ENCODE data around the gene NCDN.

NCDN gene

DNA sequence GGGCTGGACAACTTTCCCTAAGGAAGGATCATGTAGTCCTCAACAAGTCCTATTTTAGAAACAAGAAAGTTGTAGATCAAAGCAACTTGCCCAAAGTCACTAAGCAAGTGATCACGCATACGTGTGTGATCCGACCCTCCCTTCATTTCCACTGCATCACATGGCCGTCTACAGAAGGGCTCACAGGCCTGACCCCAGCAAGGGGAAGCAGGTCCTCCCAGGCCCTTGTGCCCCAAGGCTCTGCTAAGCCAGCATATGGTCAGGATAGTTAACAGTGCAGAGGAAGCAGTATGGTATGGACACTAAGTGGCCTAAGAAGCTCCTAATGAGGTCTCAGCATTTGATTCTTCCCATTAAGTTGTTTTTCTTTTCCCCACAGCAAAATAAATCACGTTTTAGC lies 40.3 kb downstream of the NCDN start:
- no peaks in the 10 kb centered on the region; the same call in 1 of the 2 replicates for H3K4me1 ChIP-seq (ENCODE audit: control insufficient read depth, insufficient read depth, low read length)
- H3K27ac ChIP-seq (ENCODE audit: low read depth, low read length): no peak overlapping the region
- H3K27me3 ChIP-seq (ENCODE audit: control insufficient read depth, insufficient read depth, low read length): no peaks in the 10 kb centered on the region
- H3K9ac ChIP-seq (ENCODE audit: low read length): no peak overlapping the region
- H3K36me3 ChIP-seq (ENCODE audit: control insufficient read depth, insufficient read depth, low read length): peaks cover 33% of the 10 kb centered on the region
- H3K4me3 ChIP-seq (ENCODE audit: low read depth, low read length): no peak overlapping the region
- no peaks in the 10 kb centered on the region for H3K9me3 ChIP-seq (ENCODE audit: control insufficient read depth, insufficient read depth, low read depth, low read length)

DNA sequence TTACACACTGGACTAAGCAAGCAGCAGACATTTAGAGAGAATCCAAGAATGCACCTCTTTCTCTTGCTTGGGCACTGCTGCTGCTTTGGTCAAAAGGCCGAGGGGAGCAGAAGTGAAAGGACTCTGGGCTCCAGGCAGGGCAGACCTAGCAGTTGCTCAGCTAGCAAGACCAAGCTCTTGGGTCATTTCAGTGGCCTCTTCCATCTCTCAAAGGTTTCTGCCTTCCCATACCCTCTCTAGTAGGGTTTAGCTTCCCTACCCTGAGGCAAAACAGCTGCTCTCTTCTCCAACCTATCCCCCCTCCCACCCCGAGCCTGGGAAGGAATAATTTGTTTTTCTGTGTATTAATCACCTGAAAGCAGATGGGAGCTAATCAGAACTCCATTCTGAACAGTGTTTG lies 41.3 kb downstream of the NCDN start:
- Histone ChIP-seq H3K36me3 (ENCODE audit: control insufficient read depth, insufficient read depth, low read length) (peaks cover 43% of the 10 kb centered on the region), H3K9me3 (ENCODE audit: control insufficient read depth, insufficient read depth, low read depth, low read length) (no peaks in the 10 kb centered on the region), H3K4me1 (ENCODE audit: control insufficient read depth, insufficient read depth, low read length) (no peaks in the 10 kb centered on the region), H3K9ac (ENCODE audit: low read length) (no peak overlapping the region), H3K27ac (ENCODE audit: low read depth, low read length) (no peak overlapping the region), H3K4me3 (ENCODE audit: low read depth, low read length) (no peak overlapping the region), H3K27me3 (ENCODE audit: control insufficient read depth, insufficient read depth, low read length) (no peaks in the 10 kb centered on the region)

- H3K4me3 ChIP-seq (ENCODE audit: low read depth, low read length): no peak overlapping the region
- H3K27ac ChIP-seq (ENCODE audit: low read depth, low read length): no peak overlapping the region
- no peaks in the 10 kb centered on the region for H3K4me1 ChIP-seq (ENCODE audit: control insufficient read depth, insufficient read depth, low read length)
- no peak overlapping the region for H3K9ac ChIP-seq (ENCODE audit: low read length)
- no peaks in the 10 kb centered on the region for H3K27me3 ChIP-seq (ENCODE audit: control insufficient read depth, insufficient read depth, low read length)
- peaks cover 48% of the 10 kb centered on the region for H3K36me3 ChIP-seq (ENCODE audit: control insufficient read depth, insufficient read depth, low read length)
- no peaks in the 10 kb centered on the region for H3K9me3 ChIP-seq (ENCODE audit: control insufficient read depth, insufficient read depth, low read depth, low read length)
These were observed 41.8 kb downstream of the NCDN start for GRCh38 chr1:35599411-35599810.

DNA sequence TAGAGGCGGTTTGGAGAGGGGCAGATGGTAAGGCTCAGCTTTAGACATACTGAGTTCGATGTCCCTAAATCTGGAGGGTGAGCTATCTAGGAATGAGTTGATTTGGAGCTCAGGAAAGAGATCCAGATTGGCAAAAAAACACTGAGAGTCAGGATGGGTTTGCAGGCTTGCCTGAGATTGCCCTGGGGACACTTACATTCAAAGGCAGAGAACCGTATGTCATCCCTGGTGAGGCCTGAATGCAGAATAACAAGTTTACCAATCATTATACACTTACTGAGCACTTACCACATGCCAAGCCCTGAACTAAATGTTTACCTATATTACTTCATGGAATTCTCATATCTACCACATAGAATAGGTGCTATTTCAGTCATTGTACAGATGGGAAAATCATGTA lies 43.0 kb downstream of the NCDN start:
- Histone ChIP-seq H3K27me3 (ENCODE audit: control insufficient read depth, insufficient read depth, low read length) (no peaks in the 10 kb centered on the region), H3K9ac (ENCODE audit: low read length) (no peak overlapping the region), H3K27ac (ENCODE audit: low read depth, low read length) (no peak overlapping the region), H3K9me3 (ENCODE audit: control insufficient read depth, insufficient read depth, low read depth, low read length) (no peaks in the 10 kb centered on the region), H3K36me3 (ENCODE audit: control insufficient read depth, insufficient read depth, low read length) (peaks cover 56% of the 10 kb centered on the region), H3K4me3 (ENCODE audit: low read depth, low read length) (no peak overlapping the region), H3K4me1 (ENCODE audit: control insufficient read depth, insufficient read depth, low read length) (no peaks in the 10 kb centered on the region)

GRCh38 chr1:35603468-35603867 lies 45.9 kb downstream of the NCDN start:
- Histone ChIP-seq H3K9ac (ENCODE audit: low read length) (no peak overlapping the region), H3K27ac (ENCODE audit: low read depth, low read length) (no peak overlapping the region), H3K4me3 (ENCODE audit: low read depth, low read length) (no peak overlapping the region), H3K36me3 (ENCODE audit: control insufficient read depth, insufficient read depth, low read length) (peaks cover 76% of the 10 kb centered on the region), H3K27me3 (ENCODE audit: control insufficient read depth, insufficient read depth, low read length) (no peaks in the 10 kb centered on the region), H3K9me3 (ENCODE audit: control insufficient read depth, insufficient read depth, low read depth, low read length) (no peaks in the 10 kb centered on the region), H3K4me1 (ENCODE audit: control insufficient read depth, insufficient read depth, low read length) (no peaks in the 10 kb centered on the region; the same call in 1 of the 2 replicates)

DNA sequence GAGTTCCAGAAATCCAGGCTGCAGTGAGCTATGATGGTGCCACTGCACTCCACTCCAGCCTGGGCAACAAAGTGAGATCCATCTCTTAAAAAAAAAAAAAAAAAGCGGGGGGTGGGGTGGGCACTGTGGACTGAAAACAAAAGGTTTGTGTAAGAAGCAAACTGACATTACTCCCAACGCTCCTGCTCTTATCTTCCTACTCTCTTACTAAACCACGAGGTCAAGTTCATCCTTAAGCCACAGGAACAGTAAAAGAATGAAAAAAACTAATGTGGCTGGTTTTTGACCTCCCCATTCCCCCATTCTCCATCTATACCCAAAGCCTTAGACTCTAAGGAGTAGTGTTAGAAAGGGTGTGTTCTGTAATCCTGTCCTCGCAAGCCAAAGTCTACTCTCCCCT lies 46.3 kb downstream of the NCDN start:
- H3K4me1 ChIP-seq (ENCODE audit: control insufficient read depth, insufficient read depth, low read length): no peaks in the 10 kb centered on the region; the same call in 1 of the 2 replicates
- no peak overlapping the region for H3K27ac ChIP-seq (ENCODE audit: low read depth, low read length)
- no peak overlapping the region for H3K4me3 ChIP-seq (ENCODE audit: low read depth, low read length)
- no peaks in the 10 kb centered on the region for H3K9me3 ChIP-seq (ENCODE audit: control insufficient read depth, insufficient read depth, low read depth, low read length)
- no peak overlapping the region for H3K9ac ChIP-seq (ENCODE audit: low read length)
- H3K36me3 ChIP-seq (ENCODE audit: control insufficient read depth, insufficient read depth, low read length): peaks cover 81% of the 10 kb centered on the region
- H3K27me3 ChIP-seq (ENCODE audit: control insufficient read depth, insufficient read depth, low read length): no peaks in the 10 kb centered on the region

- H3K4me3 ChIP-seq (ENCODE audit: low read depth, low read length): no peak overlapping the region
- H3K9me3 ChIP-seq (ENCODE audit: control insufficient read depth, insufficient read depth, low read depth, low read length): no peaks in the 10 kb centered on the region
- no peak overlapping the region for H3K9ac ChIP-seq (ENCODE audit: low read length)
- H3K27ac ChIP-seq (ENCODE audit: low read depth, low read length): no peak overlapping the region
- no peaks in the 10 kb centered on the region for H3K27me3 ChIP-seq (ENCODE audit: control insufficient read depth, insufficient read depth, low read length)
- peaks cover 89% of the 10 kb centered on the region for H3K36me3 ChIP-seq (ENCODE audit: control insufficient read depth, insufficient read depth, low read length)
- no peaks in the 10 kb centered on the region; the same call in 1 of the 2 replicates for H3K4me1 ChIP-seq (ENCODE audit: control insufficient read depth, insufficient read depth, low read length)
These were observed 47.7 kb downstream of the NCDN start for GRCh38 chr1:35605071-35605866.

DNA sequence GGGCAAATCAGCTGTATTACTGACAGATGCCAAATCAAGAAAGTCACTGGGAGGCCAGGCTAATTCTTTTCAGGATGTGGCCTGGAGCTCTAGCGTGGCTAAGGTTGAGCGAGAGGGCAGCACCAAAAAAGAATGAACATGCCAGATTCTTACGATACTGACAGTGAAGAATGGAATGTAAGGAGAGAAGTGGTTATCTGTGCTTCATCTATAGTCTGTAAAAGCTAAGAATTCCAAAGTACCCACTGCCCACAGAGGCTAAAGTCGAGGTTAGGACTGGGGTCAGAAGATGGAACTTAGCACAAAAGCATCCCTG lies 48.2 kb downstream of the NCDN start:
- H3K36me3 ChIP-seq (ENCODE audit: control insufficient read depth, insufficient read depth, low read length): peaks cover 89% of the 10 kb centered on the region
- no peak overlapping the region for H3K4me3 ChIP-seq (ENCODE audit: low read depth, low read length)
- H3K27me3 ChIP-seq (ENCODE audit: control insufficient read depth, insufficient read depth, low read length): no peaks in the 10 kb centered on the region
- H3K27ac ChIP-seq (ENCODE audit: low read depth, low read length): no peak overlapping the region
- H3K9ac ChIP-seq (ENCODE audit: low read length): no peak overlapping the region
- H3K4me1 ChIP-seq (ENCODE audit: control insufficient read depth, insufficient read depth, low read length): no peaks in the 10 kb centered on the region; the same call in 1 of the 2 replicates
- no peaks in the 10 kb centered on the region for H3K9me3 ChIP-seq (ENCODE audit: control insufficient read depth, insufficient read depth, low read depth, low read length)

- no peak overlapping the region for H3K9ac ChIP-seq (ENCODE audit: low read length)
- no peak overlapping the region for H3K4me3 ChIP-seq (ENCODE audit: low read depth, low read length)
- no peak overlapping the region for H3K27ac ChIP-seq (ENCODE audit: low read depth, low read length)
- no peaks in the 10 kb centered on the region; the same call in 1 of the 2 replicates for H3K4me1 ChIP-seq (ENCODE audit: control insufficient read depth, insufficient read depth, low read length)
- H3K9me3 ChIP-seq (ENCODE audit: control insufficient read depth, insufficient read depth, low read depth, low read length): no peaks in the 10 kb centered on the region
- peaks cover 90% of the 10 kb centered on the region for H3K36me3 ChIP-seq (ENCODE audit: control insufficient read depth, insufficient read depth, low read length)
- no peaks in the 10 kb centered on the region for H3K27me3 ChIP-seq (ENCODE audit: control insufficient read depth, insufficient read depth, low read length)
These were observed 54.1 kb downstream of the NCDN start for GRCh38 chr1:35611655-35612054.

DNA sequence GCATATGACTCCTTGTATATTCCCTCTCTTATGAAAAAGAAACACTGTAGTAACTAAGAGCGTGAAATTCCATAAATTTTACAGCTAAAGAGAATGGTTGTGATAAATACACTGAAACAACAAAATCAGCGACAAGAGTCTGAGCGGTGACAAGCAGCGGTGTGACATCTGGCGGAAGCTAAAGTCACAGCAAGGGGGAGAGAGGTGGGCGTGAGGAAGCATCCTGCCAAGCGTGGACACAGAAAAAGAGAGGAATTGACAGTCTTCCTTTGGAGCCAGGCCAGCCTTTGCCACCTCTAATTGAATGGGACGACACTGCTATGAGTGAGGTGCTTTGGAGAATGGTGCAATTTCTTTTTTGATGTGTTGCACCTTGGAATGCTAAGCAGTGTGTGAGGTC lies 57.8 kb downstream of the NCDN start:
- H3K4me1 ChIP-seq (ENCODE audit: control insufficient read depth, insufficient read depth, low read length): no peaks in the 10 kb centered on the region; the same call in 1 of the 2 replicates
- no peak overlapping the region for H3K9ac ChIP-seq (ENCODE audit: low read length)
- no peaks in the 10 kb centered on the region for H3K27me3 ChIP-seq (ENCODE audit: control insufficient read depth, insufficient read depth, low read length)
- H3K9me3 ChIP-seq (ENCODE audit: control insufficient read depth, insufficient read depth, low read depth, low read length): no peaks in the 10 kb centered on the region
- H3K36me3 ChIP-seq (ENCODE audit: control insufficient read depth, insufficient read depth, low read length): peaks cover 77% of the 10 kb centered on the region
- no peak overlapping the region for H3K4me3 ChIP-seq (ENCODE audit: low read depth, low read length)
- no peak overlapping the region for H3K27ac ChIP-seq (ENCODE audit: low read depth, low read length)

Measured in HUES6 (cell line).